Measurements from ENCODE around the gene LRP1B.
A peak's percentile ranks its signal among the peaks of the same experiment; 100 is the strongest.

Gene LRP1B

GRCh38 chr2:140639628-140640027 lies 1491.2 kb downstream of the LRP1B start:
- DNase-seq, result no peak

GRCh38 chr2:140630557-140630956 lies 1500.3 kb downstream of the LRP1B start:
- no peak for DNase-seq

- peak; percentile 15 for DNase-seq
These were observed 1502.9 kb downstream of the LRP1B start for GRCh38 chr2:140627885-140628284.

GRCh38 chr2:140627136-140627535 lies 1503.7 kb downstream of the LRP1B start:
- no peak for DNase-seq

- DNase-seq, result no peak
These were observed 1506.6 kb downstream of the LRP1B start for GRCh38 chr2:140624200-140624599.

- DNase-seq, result no peak
These were observed 1509.0 kb downstream of the LRP1B start for GRCh38 chr2:140621583-140622362.

GRCh38 chr2:140604788-140605187 lies 1526.0 kb downstream of the LRP1B start:
- no peak for DNase-seq

- DNase-seq, result no peak
These were observed 1526.7 kb downstream of the LRP1B start for GRCh38 chr2:140604096-140604495.

- DNase-seq, result no peak
These were observed 1527.4 kb downstream of the LRP1B start for GRCh38 chr2:140603416-140603815.

- no peak for DNase-seq
These were observed 1529.0 kb downstream of the LRP1B start for GRCh38 chr2:140601801-140602200.

- no peak for DNase-seq
These were observed 1529.5 kb downstream of the LRP1B start for GRCh38 chr2:140601342-140601741.

- DNase-seq, result no peak
These were observed 1530.7 kb downstream of the LRP1B start for GRCh38 chr2:140600116-140600515.

- DNase-seq, result no peak
These were observed 1533.0 kb downstream of the LRP1B start for GRCh38 chr2:140597836-140598235.

GRCh38 chr2:140597205-140597604 lies 1533.6 kb downstream of the LRP1B start:
- no peak for DNase-seq

GRCh38 chr2:140596447-140596846 lies 1534.4 kb downstream of the LRP1B start:
- DNase-seq, result no peak

GRCh38 chr2:140595107-140595506 lies 1535.7 kb downstream of the LRP1B start:
- DNase-seq, result no peak

GRCh38 chr2:140593132-140593531 lies 1537.7 kb downstream of the LRP1B start:
- no peak for DNase-seq

GRCh38 chr2:140589696-140590095 lies 1541.1 kb downstream of the LRP1B start:
- no peak for DNase-seq

- no peak for DNase-seq
These were observed 1541.5 kb downstream of the LRP1B start for GRCh38 chr2:140589273-140589672.

GRCh38 chr2:140586379-140586778 lies 1544.4 kb downstream of the LRP1B start:
- DNase-seq, result peak; percentile 21

- no peak for DNase-seq
These were observed 1545.8 kb downstream of the LRP1B start for GRCh38 chr2:140585016-140585415.

- no peak for DNase-seq
These were observed 1546.3 kb downstream of the LRP1B start for GRCh38 chr2:140584471-140584870.

- no peak for DNase-seq
These were observed 1550.2 kb downstream of the LRP1B start for GRCh38 chr2:140580532-140581151.

- no peak for DNase-seq
These were observed 1553.4 kb downstream of the LRP1B start for GRCh38 chr2:140577453-140577852.

GRCh38 chr2:140567734-140568133 lies 1563.1 kb downstream of the LRP1B start:
- DNase-seq, result no peak

Measured in left hindlimb (tissue), 1 donor.